HG02870 (cell line): ENCODE measurements around the gene PSMB2.

ENCODE experiments used
- ATAC-seq: cut with Tn5 transposase; IDR thresholded peaks from one replicate; pipeline ENCODE4 v1.9.1; 2021; ENCODE audit warnings: mild to moderate bottlenecking, moderate library complexity; ENCODE audit not compliant: unreplicated experiment

PSMB2 gene

GRCh38 chr1:35644204-35644603 is 2.9 kb upstream of the PSMB2 start:
- no peak for ATAC-seq

GRCh38 chr1:35642471-35642955 is 1.2 kb upstream of the PSMB2 start:
- ATAC-seq, result no peak

- ATAC-seq, result no peak
Measured at GRCh38 chr1:35640380-35641232, 720 bp downstream of the PSMB2 start.

- ATAC-seq, result no peak
Measured at GRCh38 chr1:35637401-35637809, 3.9 kb downstream of the PSMB2 start.

GRCh38 chr1:35633547-35633946 is 7.8 kb downstream of the PSMB2 start:
- no peak for ATAC-seq

GRCh38 chr1:35631396-35631795 is 9.9 kb downstream of the PSMB2 start:
- no peak for ATAC-seq

- ATAC-seq, result no peak
Measured at GRCh38 chr1:35629051-35629450, 12.3 kb downstream of the PSMB2 start.

- ATAC-seq, result no peak
Measured at GRCh38 chr1:35623832-35624231, 17.5 kb downstream of the PSMB2 start.

- ATAC-seq, result no peak
Measured at GRCh38 chr1:35622510-35623178, 18.7 kb downstream of the PSMB2 start.

GRCh38 chr1:35619237-35620121 is 21.8 kb downstream of the PSMB2 start:
- no peak for ATAC-seq

GRCh38 chr1:35615440-35615839 is 25.9 kb downstream of the PSMB2 start:
- no peak for ATAC-seq

GRCh38 chr1:35611655-35612054 is 29.7 kb downstream of the PSMB2 start:
- no peak for ATAC-seq

- no peak for ATAC-seq
Measured at GRCh38 chr1:35605867-35606182, 35.5 kb downstream of the PSMB2 start.

GRCh38 chr1:35605071-35605866 is 36.1 kb downstream of the PSMB2 start:
- no peak for ATAC-seq

GRCh38 chr1:35603941-35604340 is 37.4 kb downstream of the PSMB2 start:
- no peak for ATAC-seq

- no peak for ATAC-seq
Measured at GRCh38 chr1:35603468-35603867, 37.9 kb downstream of the PSMB2 start.

- ATAC-seq, result no peak
Measured at GRCh38 chr1:35600593-35600992, 40.7 kb downstream of the PSMB2 start.

GRCh38 chr1:35599411-35599810 is 41.9 kb downstream of the PSMB2 start:
- ATAC-seq, result no peak

- no peak for ATAC-seq
Measured at GRCh38 chr1:35598895-35599294, 42.4 kb downstream of the PSMB2 start.

- ATAC-seq, result no peak
Measured at GRCh38 chr1:35597870-35598269, 43.5 kb downstream of the PSMB2 start.

GRCh38 chr1:35595684-35596083 is 45.6 kb downstream of the PSMB2 start:
- ATAC-seq, result no peak
